OCI-LY1 (cell line): Measurements from ENCODE around the gene DIAPH1.

Experiments
- H2AFZ ChIP-seq: fragments of 200-600 bp; sonication (generic), shearing (Covaris generic); 2 replicates; pipeline ENCODE4 v1.6.0; 2014; ENCODE audit warnings: antibody characterized with exemption, mild to moderate bottlenecking, low read length
- H3F3A ChIP-seq: fragments of 200-600 bp; sonication (generic), shearing (Covaris generic); 2 replicates; pipeline ENCODE4 v1.6.0; 2014; ENCODE audit warnings: mild to moderate bottlenecking, antibody characterized with exemption, low read length, moderate library complexity; ENCODE audit not compliant: insufficient read depth
- H3K27ac ChIP-seq: fragments of 200-600 bp; sonication (generic); 2 replicates; pipeline ENCODE4 v1.5.1; 2014; ENCODE audit warnings: low read length, mixed run types, mild to moderate bottlenecking, low read depth; ENCODE audit not compliant: poor library complexity, severe bottlenecking
- H3K27me3 ChIP-seq: fragments of 200-600 bp; sonication (generic); 2 replicates; pipeline ENCODE4 v1.6.0; 2014; ENCODE audit warnings: antibody characterized with exemption, mild to moderate bottlenecking, low read length, moderate library complexity; ENCODE audit not compliant: insufficient read depth
- H3K36me3 ChIP-seq: fragments of 200-600 bp; sonication (generic); 2 replicates; pipeline ENCODE4 v1.6.1; 2014; ENCODE audit warnings: mild to moderate bottlenecking, antibody characterized with exemption, low read length, moderate library complexity, mixed read lengths; ENCODE audit not compliant: insufficient read depth
- H3K4me1 ChIP-seq: fragments of 200-600 bp; sonication (generic); 2 replicates; pipeline ENCODE4 v1.5.1; 2014; ENCODE audit warnings: mild to moderate bottlenecking, low read length, moderate library complexity; ENCODE audit not compliant: insufficient read depth, severe bottlenecking
- H3K4me2 ChIP-seq: fragments of 200-600 bp; sonication (generic), shearing (Covaris generic); 2 replicates; pipeline ENCODE4 v1.6.1; 2014; ENCODE audit warnings: low read length
- H3K4me3 ChIP-seq: fragments of 200-600 bp; sonication (generic); 2 replicates; pipeline ENCODE4 v1.5.1; 2014; ENCODE audit warnings: low read length, low read depth, mild to moderate bottlenecking, mixed read lengths; ENCODE audit not compliant: poor library complexity, severe bottlenecking
- H3K79me2 ChIP-seq: fragments of 200-600 bp; shearing (Covaris generic); 2 replicates; pipeline ENCODE4 v1.6.1; 2016; ENCODE audit warnings: mixed run types, low read length, mixed read lengths; ENCODE audit not compliant: insufficient read depth
- H3K9ac ChIP-seq: fragments of 200-600 bp; sonication (generic), shearing (Covaris generic); 2 replicates; pipeline ENCODE4 v1.6.1; 2014; ENCODE audit warnings: mild to moderate bottlenecking, low read length, mixed read lengths
- H3K9me2 ChIP-seq: fragments of 200-600 bp; sonication (generic), shearing (Covaris generic); 2 replicates; pipeline ENCODE4 v1.6.1; 2014; ENCODE audit warnings: low read depth, mild to moderate bottlenecking, low read length, mixed read lengths
- H3K9me3 ChIP-seq: fragments of 200-600 bp; shearing (Covaris generic); 2 replicates; pipeline ENCODE4 v1.6.1; 2014; ENCODE audit warnings: low read length, mixed read lengths
- H4K20me1 ChIP-seq: fragments of 200-600 bp; sonication (generic), shearing (Covaris generic); 2 replicates; pipeline ENCODE4 v1.6.0; 2016; ENCODE audit warnings: mild to moderate bottlenecking, low read length; ENCODE audit not compliant: insufficient read depth
- EZH2 ChIP-seq: fragments of 200-600 bp; sonication (generic), shearing (Covaris generic); IDR thresholded peaks from 2 replicates; pipeline ENCODE4 v1.8.0; 2017; ENCODE audit warnings: borderline replicate concordance, mixed run types, mild to moderate bottlenecking, antibody characterized with exemption, low read length, moderate library complexity, mixed read lengths
- TF ChIP-seq, protein P1 (sequence below): fragments of 200-600 bp; sonication (generic), shearing (Covaris generic); IDR thresholded peaks from 2 replicates; pipeline ENCODE4 v1.5.1; 2017; ENCODE audit warnings: mild to moderate bottlenecking, antibody characterized with exemption, low read length, moderate library complexity, mixed read lengths

Gene DIAPH1

DNA sequence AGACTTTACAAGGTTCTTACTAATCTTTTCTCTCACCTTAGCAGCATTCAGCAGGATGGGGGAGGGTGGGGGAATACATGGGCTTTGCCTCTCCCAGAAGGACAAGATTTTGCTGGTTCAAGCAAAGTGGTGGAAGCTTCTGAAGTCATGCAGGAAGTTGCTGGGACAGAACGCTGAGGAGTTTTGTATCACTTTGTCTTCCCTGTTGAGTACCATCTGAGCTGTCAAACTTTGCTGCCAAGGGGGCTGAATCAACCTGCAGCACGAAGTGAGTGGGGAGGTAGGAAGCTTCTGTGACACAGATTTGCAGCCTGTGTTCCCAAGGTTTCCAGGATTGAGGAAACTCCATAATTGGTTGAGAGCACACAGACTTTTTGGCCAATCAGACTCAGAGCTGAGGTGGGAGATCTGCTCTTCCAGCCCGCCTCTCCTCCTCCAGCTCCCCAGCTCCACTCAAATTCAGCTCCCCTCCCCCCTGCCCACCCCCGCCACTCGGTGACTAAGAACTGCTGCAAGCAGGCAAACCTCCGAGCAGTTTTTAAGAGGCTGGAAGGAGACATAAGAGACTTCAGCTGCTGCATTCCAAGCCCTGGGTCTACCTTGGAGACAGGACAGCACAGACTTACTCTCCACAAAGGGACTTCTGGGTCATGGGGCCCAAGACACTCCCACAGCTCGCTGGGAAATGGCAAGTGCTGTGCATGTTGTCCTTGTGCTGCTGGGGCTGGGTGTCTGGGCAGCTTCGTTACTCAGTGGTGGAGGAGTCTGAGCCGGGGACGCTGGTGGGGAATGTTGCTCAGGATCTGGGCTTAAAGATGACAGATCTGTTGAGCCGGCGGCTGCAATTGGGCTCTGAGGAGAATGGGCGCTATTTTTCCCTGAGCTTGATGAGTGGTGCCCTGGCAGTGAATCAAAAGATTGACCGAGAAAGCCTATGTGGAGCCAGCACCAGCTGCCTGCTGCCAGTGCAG is 129.9 kb downstream of the DIAPH1 start, which contains the start of gene PCDHGC5:
Gene PCDHGC5 (plus strand): TSS at position 491 of the 971 bp plus-strand sequence. CDS start 160 bp downstream, at position 651.
- Histone ChIP-seq H3K9me2 (no peaks in the 10 kb centered on the region), H3K4me3 (no peak within 1 kb of the TSS), H3K4me1 (peaks cover 14% of the 10 kb centered on the region), H3K36me3 (no peaks in the 10 kb centered on the region), H3F3A (no peaks in the 10 kb centered on the region), H4K20me1 (no peaks in the 10 kb centered on the region), H3K27ac (no peak within 1 kb of the TSS), H2AFZ (no peak within 1 kb of the TSS), H3K79me2 (no peaks in the 10 kb centered on the region), H3K27me3 (peaks cover 2% of the 10 kb centered on the region; the same call in 1 of the 2 replicates), H3K9me3 (no peaks in the 10 kb centered on the region), H3K9ac (no peak within 1 kb of the TSS), H3K4me2 (no peak within 1 kb of the TSS)
- no peak for TF ChIP-seq EZH2
- TF ChIP-seq, protein P1, sequence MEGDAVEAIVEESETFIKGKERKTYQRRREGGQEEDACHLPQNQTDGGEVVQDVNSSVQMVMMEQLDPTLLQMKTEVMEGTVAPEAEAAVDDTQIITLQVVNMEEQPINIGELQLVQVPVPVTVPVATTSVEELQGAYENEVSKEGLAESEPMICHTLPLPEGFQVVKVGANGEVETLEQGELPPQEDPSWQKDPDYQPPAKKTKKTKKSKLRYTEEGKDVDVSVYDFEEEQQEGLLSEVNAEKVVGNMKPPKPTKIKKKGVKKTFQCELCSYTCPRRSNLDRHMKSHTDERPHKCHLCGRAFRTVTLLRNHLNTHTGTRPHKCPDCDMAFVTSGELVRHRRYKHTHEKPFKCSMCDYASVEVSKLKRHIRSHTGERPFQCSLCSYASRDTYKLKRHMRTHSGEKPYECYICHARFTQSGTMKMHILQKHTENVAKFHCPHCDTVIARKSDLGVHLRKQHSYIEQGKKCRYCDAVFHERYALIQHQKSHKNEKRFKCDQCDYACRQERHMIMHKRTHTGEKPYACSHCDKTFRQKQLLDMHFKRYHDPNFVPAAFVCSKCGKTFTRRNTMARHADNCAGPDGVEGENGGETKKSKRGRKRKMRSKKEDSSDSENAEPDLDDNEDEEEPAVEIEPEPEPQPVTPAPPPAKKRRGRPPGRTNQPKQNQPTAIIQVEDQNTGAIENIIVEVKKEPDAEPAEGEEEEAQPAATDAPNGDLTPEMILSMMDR, result no peak

DNA sequence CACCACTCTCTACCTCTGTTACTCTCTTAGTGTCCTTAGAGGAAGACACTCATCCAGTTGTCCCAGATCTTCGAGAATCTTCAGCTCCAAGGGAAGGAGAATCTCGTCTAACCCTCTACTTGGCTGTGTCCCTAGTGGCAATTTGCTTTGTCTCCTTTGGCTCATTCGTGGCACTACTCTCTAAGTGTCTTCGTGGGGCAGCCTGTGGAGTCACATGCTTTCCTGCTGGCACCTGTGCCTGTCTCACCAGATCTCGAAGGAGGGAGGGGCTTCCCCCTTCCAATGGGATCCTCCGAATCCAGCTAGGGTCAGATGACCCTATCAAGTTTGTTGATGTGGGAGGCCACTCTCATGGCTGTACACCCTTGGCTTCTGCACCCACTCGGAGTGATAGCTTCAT is 131.7 kb downstream of the DIAPH1 start:
- Histone ChIP-seq H3K4me1 (peaks cover 14% of the 10 kb centered on the region), H4K20me1 (no peaks in the 10 kb centered on the region), H3F3A (no peaks in the 10 kb centered on the region), H2AFZ (no peak overlapping the region), H3K36me3 (no peaks in the 10 kb centered on the region), H3K4me2 (no peak overlapping the region), H3K27ac (no peak overlapping the region), H3K27me3 (peaks cover 4% of the 10 kb centered on the region; the same call in 1 of the 2 replicates), H3K9me2 (no peaks in the 10 kb centered on the region), H3K4me3 (no peak overlapping the region), H3K9ac (no peak overlapping the region), H3K79me2 (no peaks in the 10 kb centered on the region), H3K9me3 (no peaks in the 10 kb centered on the region)
- TF ChIP-seq, protein P1, result no peak
- TF ChIP-seq EZH2, result no peak

DNA sequence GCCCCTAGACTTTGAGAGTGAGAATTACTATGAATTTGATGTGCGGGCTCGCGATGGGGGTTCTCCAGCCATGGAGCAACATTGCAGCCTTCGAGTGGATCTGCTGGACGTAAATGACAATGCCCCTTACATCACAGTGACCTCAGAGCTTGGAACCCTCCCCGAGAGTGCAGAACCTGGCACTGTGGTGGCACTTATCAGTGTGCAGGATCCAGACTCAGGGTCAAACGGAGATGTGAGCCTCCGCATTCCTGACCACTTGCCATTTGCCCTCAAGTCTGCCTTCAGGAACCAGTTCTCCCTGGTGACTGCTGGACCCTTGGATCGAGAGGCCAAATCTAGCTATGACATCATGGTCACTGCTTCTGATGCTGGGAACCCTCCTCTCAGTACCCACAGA is 132.7 kb downstream of the DIAPH1 start:
- H3K9me3 ChIP-seq, result no peaks in the 10 kb centered on the region
- H3K79me2 ChIP-seq, result no peaks in the 10 kb centered on the region
- no peaks in the 10 kb centered on the region for H3K36me3 ChIP-seq
- no peak overlapping the region for H3K9ac ChIP-seq
- H3K27me3 ChIP-seq, result peaks cover 4% of the 10 kb centered on the region; the same call in 1 of the 2 replicates
- no peaks in the 10 kb centered on the region for H3F3A ChIP-seq
- TF ChIP-seq EZH2, result no peak
- TF ChIP-seq, protein P1, result no peak
- no peaks in the 10 kb centered on the region for H3K9me2 ChIP-seq
- H3K4me2 ChIP-seq, result no peak overlapping the region
- H3K4me3 ChIP-seq, result no peak overlapping the region
- H2AFZ ChIP-seq, result no peak overlapping the region
- no peaks in the 10 kb centered on the region for H4K20me1 ChIP-seq
- peaks cover 14% of the 10 kb centered on the region for H3K4me1 ChIP-seq
- H3K27ac ChIP-seq, result no peak overlapping the region
